Measurements from ENCODE around the gene SOX5. TPM values are rescaled to one million over a fixed set of nuclear protein-coding genes. Genes with fewer than 3 reads are reported as not detected.

Gene SOX5
- total RNA-seq, 1 experiment from 2014 or later = 4.1 TPM

DNA sequence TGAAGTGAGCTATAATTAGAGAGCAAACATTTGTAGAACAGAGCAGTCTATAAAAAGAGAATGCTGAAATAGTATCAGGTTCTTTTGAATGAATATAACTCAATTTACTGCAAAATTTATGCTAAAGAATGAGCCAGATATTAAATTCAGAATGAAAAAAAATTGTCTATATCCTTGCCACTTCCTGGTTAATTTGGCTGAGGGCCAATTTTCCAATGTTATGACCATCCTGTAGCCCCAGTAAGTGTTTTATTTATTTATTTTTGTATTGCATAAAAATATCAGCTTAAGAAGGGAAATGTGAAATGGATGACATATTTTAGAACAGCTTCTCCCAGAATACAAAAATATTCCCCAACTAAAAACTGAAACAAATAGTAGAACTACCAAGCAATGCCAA is 263.4 kb downstream of the SOX5 start:
- DNase-seq (ENCODE audit: low read depth) = no peak

DNA sequence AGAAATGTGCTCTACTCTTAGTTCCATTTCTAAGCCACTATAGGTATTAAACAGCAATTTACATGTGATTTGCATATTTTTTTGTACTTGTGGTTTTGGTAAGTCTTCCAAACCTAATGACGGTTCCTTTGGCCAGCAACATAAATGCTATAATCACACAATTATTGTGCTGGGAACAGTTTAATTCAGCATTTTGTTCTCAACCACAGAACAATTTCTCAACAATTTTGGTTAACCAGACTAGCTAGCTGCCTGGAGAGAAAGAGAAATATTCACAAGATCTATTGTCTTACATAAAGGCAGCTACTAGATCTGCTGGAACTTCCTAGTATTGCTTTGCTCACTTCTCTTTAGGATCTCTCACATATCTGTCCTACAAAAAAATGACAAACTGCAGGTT is 265.3 kb downstream of the SOX5 start:
- DNase-seq (ENCODE audit: low read depth) = peak; percentile 55

DNA sequence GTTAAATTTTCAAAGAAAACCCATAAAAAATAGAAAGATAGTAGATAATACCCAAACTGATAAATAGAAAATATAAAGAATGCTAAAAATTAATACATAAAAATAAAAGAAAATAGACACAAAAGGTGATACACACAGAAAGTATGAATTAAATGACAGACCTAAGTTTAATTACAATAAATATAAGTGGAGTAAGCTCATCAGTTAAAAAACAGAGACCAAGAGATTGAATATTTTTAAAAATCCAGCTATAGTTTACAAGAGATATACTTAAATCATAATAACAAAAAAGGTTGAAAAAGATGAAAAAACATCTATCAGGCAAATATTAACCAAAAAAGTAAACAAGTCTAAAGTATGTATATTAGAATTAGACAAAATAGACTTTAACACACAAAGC is 268.2 kb downstream of the SOX5 start:
- DNase-seq (ENCODE audit: low read depth) = no peak

DNA sequence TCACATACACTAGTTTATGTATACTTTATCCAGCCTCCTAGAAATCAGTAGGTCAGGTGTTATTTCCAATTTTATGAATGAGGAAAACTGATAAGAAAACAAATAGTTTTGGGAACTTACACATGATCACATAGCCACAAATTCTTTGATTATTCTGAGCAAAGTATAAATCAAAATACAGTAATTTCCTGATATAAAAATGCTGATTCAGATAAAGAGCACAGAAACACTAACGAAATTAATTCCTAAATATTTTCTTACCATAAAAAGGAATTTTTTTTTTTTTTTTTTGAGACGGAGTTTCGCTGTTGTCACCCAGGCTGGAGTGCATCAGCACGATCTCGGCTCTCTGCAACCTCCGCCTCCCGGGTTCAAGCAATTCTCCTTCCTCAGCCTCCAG is 275.4 kb downstream of the SOX5 start:
- no peak for DNase-seq (ENCODE audit: low read depth)

DNA sequence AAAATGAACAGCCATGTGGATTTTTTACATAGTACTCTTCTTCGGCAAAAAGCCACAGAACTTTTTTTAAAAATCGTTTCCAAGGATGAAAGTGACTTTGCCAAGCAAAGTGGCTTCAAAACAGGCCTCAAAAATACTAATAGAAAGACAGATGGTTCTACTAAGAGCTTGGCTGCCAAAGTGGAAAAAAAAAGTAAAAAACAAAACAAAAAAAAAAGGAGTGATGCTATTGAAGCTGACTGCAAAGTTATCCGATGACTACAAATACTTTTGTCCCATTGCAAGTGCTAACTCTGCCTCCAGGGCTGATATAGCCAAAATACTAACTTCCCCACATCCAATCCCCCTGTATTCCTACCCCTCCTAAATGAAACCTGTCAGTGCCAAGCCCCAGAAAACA is 277.6 kb downstream of the SOX5 start:
- DNase-seq (ENCODE audit: low read depth) = no peak

DNA sequence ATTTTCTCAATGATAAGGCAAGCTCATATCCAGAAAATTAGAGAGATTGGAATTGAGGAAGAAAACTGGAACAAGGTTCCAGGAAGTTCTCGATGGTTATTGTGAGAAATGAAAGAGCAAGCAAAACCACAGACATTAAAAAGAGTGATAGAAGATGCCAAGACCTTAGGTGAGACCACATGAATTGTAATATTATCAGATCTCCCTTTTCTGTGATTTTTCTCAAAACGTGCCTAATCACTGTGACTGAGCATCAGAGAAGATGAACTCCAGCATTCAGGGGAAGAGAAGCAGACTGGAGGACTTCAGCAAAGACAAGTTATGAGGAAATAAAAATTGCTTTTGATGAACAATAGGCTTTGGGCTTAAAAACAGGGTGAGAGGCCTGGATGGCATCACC is 278.8 kb downstream of the SOX5 start:
- DNase-seq (ENCODE audit: low read depth) = no peak

DNA sequence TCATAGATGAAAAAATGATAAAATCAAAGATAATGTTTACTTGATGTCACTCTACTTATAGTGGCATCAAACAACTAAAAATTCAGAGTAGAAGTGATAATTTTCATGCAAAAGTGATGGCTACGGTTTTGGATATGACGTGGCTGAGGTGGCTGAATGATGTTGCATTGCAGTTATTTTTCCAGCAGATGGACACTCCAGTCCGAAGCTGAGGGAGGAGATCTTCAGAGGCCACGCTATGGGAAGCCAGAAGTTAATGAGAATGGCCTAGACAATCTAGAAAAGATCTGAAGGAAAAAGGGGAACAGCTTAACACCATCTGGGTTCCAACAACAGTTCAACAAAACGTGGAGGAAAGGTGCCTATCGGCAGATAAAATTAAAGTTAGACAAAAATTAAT is 279.8 kb downstream of the SOX5 start:
- no peak for DNase-seq (ENCODE audit: low read depth)

DNA sequence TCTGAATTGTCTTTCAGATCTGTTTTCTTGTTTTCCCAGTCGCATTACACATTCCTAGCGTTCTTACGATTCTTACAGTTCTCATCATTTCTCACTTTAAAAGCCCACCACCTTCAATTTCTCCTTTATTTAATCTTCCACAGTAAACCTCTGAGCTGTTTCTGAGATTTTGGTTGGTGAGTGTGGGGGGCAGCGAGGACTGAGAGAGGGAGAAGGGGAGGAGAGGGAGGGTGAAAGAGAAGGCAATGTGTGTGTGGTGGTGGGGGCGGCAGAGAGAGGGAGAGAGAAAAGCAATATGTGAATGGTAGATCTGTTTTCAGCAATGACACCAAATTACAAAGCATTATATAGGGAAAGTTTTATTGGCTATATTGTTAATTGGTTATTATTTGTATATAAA is 282.6 kb downstream of the SOX5 start:
- DNase-seq (ENCODE audit: low read depth) = no peak

DNA sequence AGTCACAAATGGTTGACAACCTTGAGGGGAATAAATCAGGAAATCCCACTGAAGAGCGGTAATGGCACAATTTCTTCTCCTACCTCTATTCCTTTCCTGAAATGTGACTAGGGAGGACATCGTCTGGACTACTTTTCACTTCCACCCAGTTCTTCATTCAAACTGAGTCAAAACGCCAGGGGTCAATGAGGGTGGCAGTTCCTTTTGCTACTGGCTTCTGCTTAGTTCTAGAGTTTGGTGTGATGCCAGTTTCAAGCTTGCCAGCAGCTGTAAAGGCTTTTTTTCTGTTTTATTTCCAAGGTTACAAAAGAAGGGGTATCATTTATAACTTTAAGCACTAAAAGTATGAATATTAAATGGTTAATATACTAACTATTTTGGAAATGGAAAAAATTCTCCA is 286.5 kb downstream of the SOX5 start:
- no peak for DNase-seq (ENCODE audit: low read depth)

DNA sequence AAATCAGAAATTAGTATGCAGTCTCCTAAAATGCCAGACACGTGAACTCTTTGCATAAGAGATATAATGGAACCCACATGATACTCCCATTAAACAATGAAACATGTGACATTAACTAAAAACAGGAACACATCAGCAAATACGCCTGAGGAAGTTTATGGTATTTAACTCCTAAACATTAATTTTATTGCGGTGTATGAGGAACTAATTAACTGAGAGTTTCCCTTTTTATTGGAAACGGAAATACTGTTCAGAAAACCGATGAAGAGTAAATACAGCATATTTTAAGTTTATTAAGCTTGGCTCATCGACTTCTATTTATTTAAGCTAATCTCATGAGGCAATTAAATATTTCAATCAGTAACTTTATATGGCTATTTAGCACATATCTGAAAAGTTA is 290.3 kb downstream of the SOX5 start:
- peak; percentile 1 for DNase-seq (ENCODE audit: low read depth)

DNA sequence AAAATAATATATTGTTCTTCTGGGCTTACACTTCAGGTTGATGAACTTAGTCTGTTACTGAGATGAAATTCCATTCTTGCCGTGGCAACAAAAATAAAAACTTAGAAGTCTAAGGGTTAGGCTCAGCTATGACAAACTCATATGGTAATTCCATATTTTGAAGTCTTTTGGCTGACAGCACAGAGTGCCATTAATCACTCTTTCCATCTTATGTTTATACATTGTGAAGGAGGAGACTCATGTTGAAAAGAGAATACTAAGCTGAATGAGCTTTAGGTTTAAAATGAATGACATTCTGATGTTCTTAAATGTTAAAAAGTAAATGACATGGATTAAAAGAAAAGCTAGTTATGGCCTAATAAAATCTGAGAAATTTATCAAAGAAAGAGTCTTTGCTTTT is 291.9 kb downstream of the SOX5 start:
- DNase-seq (ENCODE audit: low read depth) = no peak

DNA sequence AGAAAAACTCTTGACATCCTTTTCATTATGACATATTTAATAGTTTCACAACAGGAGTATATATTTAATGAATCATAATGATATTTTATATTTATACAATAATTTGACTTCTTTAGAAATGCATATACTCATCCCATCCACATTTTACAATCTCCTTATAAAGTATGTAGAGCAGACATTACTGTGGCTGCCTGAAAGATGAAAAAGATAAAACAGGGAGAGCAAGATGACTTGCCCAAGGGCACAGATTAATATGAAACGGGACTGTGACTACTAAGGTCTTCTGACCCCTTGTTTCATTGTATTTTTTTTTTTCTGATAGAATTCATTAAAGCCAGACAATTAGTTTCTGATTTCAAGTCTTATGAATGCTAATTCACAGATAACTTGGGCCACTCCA is 293.6 kb downstream of the SOX5 start:
- DNase-seq (ENCODE audit: low read depth) = peak; percentile 23

DNA sequence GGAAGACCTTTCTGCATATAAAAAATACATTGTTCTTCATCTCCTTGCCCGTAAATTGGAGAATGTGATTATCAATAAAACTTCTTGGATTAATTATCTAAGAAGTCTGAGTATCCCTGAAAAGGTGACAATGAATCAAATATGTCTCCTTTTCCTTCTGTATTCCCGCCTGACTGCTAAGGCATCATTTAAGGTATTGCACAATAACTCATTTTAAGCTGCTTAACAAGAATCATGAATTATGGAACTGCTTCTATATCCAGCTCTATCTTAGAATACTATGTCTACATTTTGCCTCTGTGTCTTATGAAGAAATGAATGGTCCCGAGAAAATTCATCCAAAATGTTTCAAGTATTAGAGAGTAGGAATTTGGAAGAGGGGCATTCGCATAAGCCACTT is 294.4 kb downstream of the SOX5 start:
- no peak for DNase-seq (ENCODE audit: low read depth)

DNA sequence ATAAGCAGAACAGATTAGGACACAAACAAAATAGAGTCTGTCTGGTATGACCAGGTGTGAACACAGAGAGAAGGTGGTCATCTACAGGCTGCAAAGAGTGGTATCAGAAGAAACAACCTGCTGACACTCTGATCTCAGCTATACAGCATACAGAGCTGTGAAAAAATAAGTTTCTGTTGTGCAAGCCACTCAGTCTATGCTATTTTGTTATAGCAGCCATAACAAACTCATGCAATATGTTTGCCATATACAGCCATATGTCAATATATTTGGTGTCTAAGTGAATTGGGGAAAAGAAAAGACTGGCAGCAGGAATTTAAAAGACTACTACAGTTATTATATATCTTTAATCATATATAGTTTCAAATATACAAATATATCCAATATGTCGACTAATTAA is 300.9 kb downstream of the SOX5 start:
- no peak for DNase-seq (ENCODE audit: low read depth)

DNA sequence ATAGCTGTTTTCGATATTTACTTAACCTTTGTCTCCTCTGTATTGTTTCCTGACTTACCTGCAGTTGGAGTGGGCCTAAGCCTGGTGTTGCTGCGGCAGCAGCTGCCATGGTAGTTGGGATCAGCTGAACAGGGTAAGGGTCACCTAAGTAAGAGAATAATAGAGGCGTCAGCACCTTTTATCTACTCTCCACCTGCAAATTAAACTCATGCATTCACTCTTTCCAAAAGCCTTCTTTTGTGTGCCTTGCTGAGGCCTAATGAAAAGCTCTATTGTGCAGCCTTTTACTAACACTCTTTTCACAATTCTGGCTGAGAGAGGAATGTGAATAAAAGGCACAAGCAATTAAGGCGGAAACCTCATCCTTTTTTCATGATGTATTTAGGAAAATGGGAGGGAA is 308.7 kb downstream of the SOX5 start:
- no peak for DNase-seq (ENCODE audit: low read depth)

DNA sequence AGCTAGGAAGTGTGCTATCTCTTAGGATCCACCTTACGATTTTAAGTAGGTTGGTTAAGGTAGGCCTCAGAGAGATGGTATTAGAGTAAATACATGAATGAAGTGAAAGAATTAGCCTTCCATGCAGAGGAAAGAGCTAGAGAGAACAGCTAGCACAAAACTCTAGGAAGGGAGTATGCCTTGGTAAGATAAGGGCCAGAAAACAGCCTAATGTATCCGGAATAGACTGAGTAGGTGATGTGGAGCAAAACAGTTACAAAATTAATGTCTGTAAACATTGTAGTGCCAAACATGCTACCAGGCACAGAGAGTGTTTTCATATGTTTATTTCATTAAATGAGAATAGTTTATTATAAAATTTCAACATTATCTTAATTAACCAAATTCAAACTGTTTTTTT is 315.1 kb downstream of the SOX5 start:
- no peak for DNase-seq (ENCODE audit: low read depth)

DNA sequence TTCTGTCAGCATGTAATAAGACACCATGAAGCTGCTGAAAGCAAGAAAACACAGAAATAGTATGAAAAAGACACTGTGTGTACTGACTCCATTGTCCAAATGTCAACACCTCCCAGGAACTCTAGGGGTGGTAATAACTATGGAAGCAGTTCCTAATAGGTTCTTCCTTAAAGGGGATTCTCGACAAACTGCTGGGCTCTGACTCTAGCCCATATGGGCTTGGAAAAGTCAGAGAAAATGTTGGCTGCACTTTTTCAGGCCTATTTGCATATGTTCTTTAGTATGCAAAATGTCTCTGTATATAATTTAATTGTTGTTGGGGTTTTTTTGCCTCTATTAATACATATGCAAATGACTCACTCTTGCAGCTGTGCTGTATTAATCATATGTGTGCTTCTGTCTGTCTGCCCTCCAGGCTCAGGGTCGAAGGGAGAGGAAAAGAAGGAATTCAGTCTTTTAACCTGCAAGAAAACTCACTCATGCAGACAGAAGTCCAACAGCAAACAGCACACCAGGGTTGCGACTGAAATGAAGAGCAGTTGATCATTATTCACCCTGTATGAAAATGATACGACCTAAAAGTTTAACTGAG is 317.6 kb downstream of the SOX5 start:
- DNase-seq (ENCODE audit: low read depth) = peak; percentile 25

DNA sequence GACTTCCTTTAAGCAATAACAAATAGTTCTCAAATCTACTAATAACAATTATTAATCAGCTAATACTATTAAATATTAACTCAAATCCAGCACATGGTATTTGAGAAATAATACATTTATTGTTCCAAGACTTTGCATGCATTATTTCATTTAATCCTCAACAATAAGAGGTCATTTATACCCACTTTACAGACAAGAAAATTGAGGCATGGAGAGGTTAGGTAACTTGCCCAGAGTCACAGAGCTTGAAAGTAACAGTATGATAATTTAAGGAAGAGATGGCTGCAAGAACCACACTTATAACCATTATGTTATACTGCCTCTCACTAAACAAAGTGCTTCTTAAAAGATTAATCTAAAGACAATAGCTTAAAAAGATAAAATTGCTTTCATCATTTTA is 318.9 kb downstream of the SOX5 start:
- DNase-seq (ENCODE audit: low read depth) = no peak

DNA sequence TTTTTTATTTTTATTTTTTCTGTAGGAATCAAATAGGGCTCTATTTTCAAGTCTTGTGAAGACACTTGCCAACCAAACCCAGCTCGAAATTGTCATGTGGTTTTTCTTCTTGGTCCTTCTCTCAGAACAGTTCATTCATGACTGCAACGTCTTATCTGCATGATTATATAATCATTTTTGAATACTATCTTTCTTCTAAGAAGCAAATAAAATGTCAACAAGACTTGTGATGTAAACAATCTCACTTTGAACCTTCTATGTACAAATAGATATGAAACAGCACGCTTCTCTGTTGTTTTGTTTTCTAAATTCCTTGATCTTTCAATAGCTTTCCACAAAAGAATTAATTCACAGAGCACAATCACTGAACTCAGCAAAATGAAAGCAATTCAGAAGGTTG is 320.7 kb downstream of the SOX5 start:
- no peak for DNase-seq (ENCODE audit: low read depth)

DNA sequence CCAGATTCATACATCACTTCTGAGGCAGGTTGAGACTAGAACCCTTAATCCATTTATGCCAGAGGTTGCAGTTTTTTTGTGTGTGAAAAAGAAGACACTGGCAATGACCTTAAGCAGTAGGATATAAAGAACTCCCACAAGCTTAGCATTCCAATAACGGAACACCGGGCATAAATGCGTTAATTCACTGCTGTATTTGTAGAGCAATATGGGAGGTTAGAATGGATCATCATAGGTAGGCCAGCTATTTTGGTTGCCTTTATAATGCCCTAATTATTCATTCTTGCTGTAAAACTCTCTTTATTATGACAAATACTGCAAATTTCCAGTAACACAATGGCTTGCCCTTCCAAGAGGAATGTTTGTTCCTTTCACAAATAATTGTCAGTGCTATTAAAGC is 322.7 kb downstream of the SOX5 start:
- no peak for DNase-seq (ENCODE audit: low read depth)

DNA sequence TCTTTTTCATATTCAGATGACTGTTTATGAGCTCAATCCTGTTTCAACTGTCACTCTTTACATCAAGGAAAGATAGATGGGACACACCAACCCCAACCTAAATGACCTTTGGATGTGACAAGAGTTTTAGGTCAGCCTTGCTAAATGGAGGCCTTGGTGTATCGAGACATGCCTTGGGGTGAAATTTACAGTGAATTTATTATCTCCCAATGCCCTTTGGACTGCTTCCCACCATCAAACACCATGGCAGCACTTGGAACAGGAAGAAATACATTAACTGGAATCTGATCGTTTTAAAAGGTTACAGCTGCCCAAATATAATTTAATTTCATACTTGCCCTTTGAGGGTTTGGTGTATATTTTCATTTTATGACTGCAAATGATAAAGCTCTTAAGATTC is 327.6 kb downstream of the SOX5 start:
- no peak for DNase-seq (ENCODE audit: low read depth)

DNA sequence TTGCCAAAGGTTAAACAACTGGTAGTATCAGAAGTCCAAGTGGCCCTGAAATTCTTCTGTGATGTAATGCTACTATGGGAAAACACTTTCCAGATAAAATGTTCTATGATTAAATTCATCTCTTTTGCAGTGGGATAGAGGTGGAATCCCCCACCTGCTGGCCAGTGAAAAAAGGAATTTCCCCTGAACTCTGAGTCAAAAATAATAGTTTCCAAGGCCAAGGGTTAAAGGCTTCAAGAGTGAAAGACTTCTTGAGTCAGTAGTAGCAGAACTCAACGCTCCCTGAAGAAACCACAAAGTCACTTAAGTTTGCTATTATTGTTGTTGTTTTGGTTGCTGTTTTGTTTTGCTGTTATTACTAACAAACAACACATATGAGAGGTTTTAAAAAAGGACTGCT is 330.8 kb downstream of the SOX5 start:
- no peak for DNase-seq (ENCODE audit: low read depth)

DNA sequence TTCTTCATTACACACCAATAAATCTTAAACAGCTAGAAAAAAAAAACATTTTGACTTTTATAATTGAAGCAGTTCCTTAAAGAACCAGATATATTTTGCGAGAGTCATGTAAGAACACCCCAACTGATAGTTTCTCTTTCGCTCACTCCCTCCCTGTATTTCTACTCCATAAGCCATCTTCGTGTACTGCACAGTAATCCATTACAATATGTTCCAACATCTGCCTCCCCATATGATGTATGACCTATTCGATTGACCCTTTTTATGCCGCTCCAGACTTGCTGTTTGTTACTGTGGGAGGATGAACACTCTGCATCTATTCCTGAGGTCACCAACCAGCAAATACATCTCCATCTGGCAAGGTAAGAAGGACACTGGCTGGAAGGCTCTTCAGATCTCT is 331.7 kb downstream of the SOX5 start:
- no peak for DNase-seq (ENCODE audit: low read depth)

DNA sequence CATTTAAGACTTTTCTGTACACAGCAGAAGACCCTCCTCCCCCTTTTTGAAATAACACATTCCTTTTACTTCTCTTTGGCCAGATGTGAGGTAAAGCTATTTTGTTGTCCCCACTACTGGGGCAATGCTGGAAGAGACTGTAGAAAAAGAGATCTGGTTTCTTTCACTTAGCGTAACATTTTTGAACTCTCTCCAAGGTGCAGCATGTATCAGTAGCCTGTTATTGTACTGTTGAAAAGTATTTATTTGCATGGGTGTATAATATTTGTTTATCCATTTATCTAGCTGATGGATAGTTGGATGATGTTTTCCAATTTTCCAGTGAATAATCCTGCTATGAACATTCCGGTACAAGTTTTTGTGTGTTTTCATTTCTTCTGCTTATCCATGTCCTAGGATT is 335.2 kb downstream of the SOX5 start:
- no peak for DNase-seq (ENCODE audit: low read depth)

DNA sequence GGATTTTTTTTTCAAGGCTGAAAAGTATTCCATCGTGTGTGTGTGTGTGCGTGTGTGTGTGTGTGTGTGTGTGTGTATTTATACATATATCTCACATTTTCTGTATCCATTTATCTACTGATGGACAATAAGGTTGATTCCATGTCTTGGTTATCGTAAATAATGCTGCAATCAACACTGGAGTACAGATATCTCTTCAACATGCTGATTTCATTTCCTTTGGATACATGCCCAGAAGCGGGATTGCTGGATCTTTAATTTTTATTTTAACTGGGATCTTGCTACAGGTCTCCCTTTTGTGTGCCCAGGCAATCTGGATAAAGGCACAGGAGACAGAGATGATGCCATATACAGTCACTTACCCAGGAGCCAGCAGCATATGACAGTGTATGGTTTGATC is 338.1 kb downstream of the SOX5 start:
- peak; percentile 10 for DNase-seq (ENCODE audit: low read depth)

All from M059J (cell line).